Mononuclear cell (primary cell): ENCODE data around the gene DCAF16. TPM values are rescaled to one million over a fixed set of nuclear protein-coding genes. Genes with fewer than 3 reads are reported as not detected.

ENCODE experiments used
- H3K27me3 ChIP-seq: 2 replicates; pipeline ENCODE4 v1.6.0; 2011; ENCODE audit warnings: low read length, control low read depth; ENCODE audit not compliant: insufficient read depth
- H3K4me1 ChIP-seq: 2 replicates; pipeline ENCODE4 v1.5.1; 2011; ENCODE audit warnings: mild to moderate bottlenecking, low read length, control low read depth; ENCODE audit not compliant: insufficient read depth
- H3K4me3 ChIP-seq: 2 replicates; pipeline ENCODE4 v1.5.1; 2011; ENCODE audit warnings: mild to moderate bottlenecking, low read length, moderate library complexity
- H3K9me3 ChIP-seq: 2 replicates; pipeline ENCODE4 v1.5.1; 2011; ENCODE audit warnings: low read depth, mild to moderate bottlenecking, control low read depth, low read length
- total RNA-seq: library from RNA; depleted of rRNA; stranded (reverse); fragments of >200 nt; gene quantifications from one replicate; pipeline ENCODE4 v1.2.3, GENCODE V29; 2012

Gene DCAF16
- total RNA-seq, 1 donor, result 50.5 TPM

GRCh38 chr4:17769406-17770174, 41.0 kb downstream of the DCAF16 start:
- no peaks in the 10 kb centered on the region for H3K9me3 ChIP-seq
- H3K27me3 ChIP-seq, result no peaks in the 10 kb centered on the region
- no peaks in the 10 kb centered on the region for H3K4me1 ChIP-seq
- no peak overlapping the region for H3K4me3 ChIP-seq

- Histone ChIP-seq H3K4me1 (no peaks in the 10 kb centered on the region), H3K27me3 (no peaks in the 10 kb centered on the region), H3K4me3 (no peak overlapping the region), H3K9me3 (no peaks in the 10 kb centered on the region)
These were observed 43.6 kb downstream of the DCAF16 start for GRCh38 chr4:17766826-17767458.

GRCh38 chr4:17765514-17766286, 44.9 kb downstream of the DCAF16 start:
- H3K4me3 ChIP-seq, result no peak overlapping the region
- H3K27me3 ChIP-seq, result no peaks in the 10 kb centered on the region
- no peaks in the 10 kb centered on the region for H3K4me1 ChIP-seq
- no peaks in the 10 kb centered on the region for H3K9me3 ChIP-seq

GRCh38 chr4:17763931-17764330, 46.6 kb downstream of the DCAF16 start:
- Histone ChIP-seq H3K9me3 (no peaks in the 10 kb centered on the region), H3K4me1 (no peaks in the 10 kb centered on the region), H3K4me3 (no peak overlapping the region), H3K27me3 (no peaks in the 10 kb centered on the region)

- no peaks in the 10 kb centered on the region for H3K9me3 ChIP-seq
- H3K4me3 ChIP-seq, result no peak overlapping the region
- no peaks in the 10 kb centered on the region for H3K27me3 ChIP-seq
- no peaks in the 10 kb centered on the region for H3K4me1 ChIP-seq
These were observed 47.1 kb downstream of the DCAF16 start for GRCh38 chr4:17763416-17763815.

GRCh38 chr4:17762726-17763125, 47.8 kb downstream of the DCAF16 start:
- no peaks in the 10 kb centered on the region for H3K27me3 ChIP-seq
- no peaks in the 10 kb centered on the region for H3K4me1 ChIP-seq
- no peak overlapping the region for H3K4me3 ChIP-seq
- no peaks in the 10 kb centered on the region for H3K9me3 ChIP-seq

- H3K4me3 ChIP-seq, result no peak overlapping the region
- H3K4me1 ChIP-seq, result no peaks in the 10 kb centered on the region
- H3K9me3 ChIP-seq, result no peaks in the 10 kb centered on the region
- no peaks in the 10 kb centered on the region for H3K27me3 ChIP-seq
These were observed 49.5 kb downstream of the DCAF16 start for GRCh38 chr4:17761062-17761461.

GRCh38 chr4:17760626-17761025, 49.9 kb downstream of the DCAF16 start:
- Histone ChIP-seq H3K4me3 (no peak overlapping the region), H3K9me3 (no peaks in the 10 kb centered on the region), H3K27me3 (no peaks in the 10 kb centered on the region), H3K4me1 (no peaks in the 10 kb centered on the region)

GRCh38 chr4:17758485-17758884, 52.1 kb downstream of the DCAF16 start:
- no peaks in the 10 kb centered on the region for H3K9me3 ChIP-seq
- H3K27me3 ChIP-seq, result no peaks in the 10 kb centered on the region

GRCh38 chr4:17757621-17758020, 52.9 kb downstream of the DCAF16 start:
- Histone ChIP-seq H3K27me3 (no peaks in the 10 kb centered on the region), H3K4me3 (no peak overlapping the region), H3K4me1 (no peaks in the 10 kb centered on the region), H3K9me3 (no peaks in the 10 kb centered on the region)

More at GRCh38 chr4:17758485-17758884, 52.1 kb downstream of the DCAF16 start:
- Histone ChIP-seq H3K4me1 (no peaks in the 10 kb centered on the region), H3K4me3 (no peak overlapping the region)

- no peaks in the 10 kb centered on the region for H3K27me3 ChIP-seq
- H3K4me3 ChIP-seq, result no peak overlapping the region
- no peaks in the 10 kb centered on the region for H3K9me3 ChIP-seq
- no peaks in the 10 kb centered on the region for H3K4me1 ChIP-seq
These were observed 56.9 kb downstream of the DCAF16 start for GRCh38 chr4:17753646-17754045.

Other genes starting within 250 kb of the DCAF16 start
- gene LAP3, start 233.6 kb downstream of the DCAF16 start, total RNA-seq, result 88.7 TPM
- gene MED28, start 196.1 kb downstream of the DCAF16 start, total RNA-seq, result 18.5 TPM
- under 0.01 TPM for gene FAM184B, start 29.1 kb downstream of the DCAF16 start, total RNA-seq
- 0.42 TPM for gene NCAPG, start 222 bp upstream of the DCAF16 start, total RNA-seq
- 16.4 TPM for gene LCORL, start 211.0 kb upstream of the DCAF16 start, total RNA-seq